PC-3 (cell line): Measurements from ENCODE around the gene HS3ST5.

Experiments used
- EZH2 ChIP-seq: fragments of 300-600 bp; sonication (generic); IDR thresholded peaks from one replicate; pipeline ENCODE4 v1.6.1; 2017; ENCODE audit warnings: antibody characterized with exemption, mild to moderate bottlenecking, low read length; ENCODE audit not compliant: unreplicated experiment
- EZH2phosphoT487 ChIP-seq: fragments of 300-600 bp; sonication (generic); IDR thresholded peaks from 2 replicates; pipeline ENCODE4 v1.6.1; 2018; ENCODE audit warnings: mild to moderate bottlenecking, antibody characterized with exemption, low read length, borderline replicate concordance
- TF ChIP-seq, protein P1 (sequence below): fragments of 300-600 bp; sonication (generic); conservative IDR thresholded peaks from 2 replicates; pipeline ENCODE4 v1.5.1; 2017; ENCODE audit warnings: antibody characterized with exemption, low read depth, mild to moderate bottlenecking, low read length

DNA sequence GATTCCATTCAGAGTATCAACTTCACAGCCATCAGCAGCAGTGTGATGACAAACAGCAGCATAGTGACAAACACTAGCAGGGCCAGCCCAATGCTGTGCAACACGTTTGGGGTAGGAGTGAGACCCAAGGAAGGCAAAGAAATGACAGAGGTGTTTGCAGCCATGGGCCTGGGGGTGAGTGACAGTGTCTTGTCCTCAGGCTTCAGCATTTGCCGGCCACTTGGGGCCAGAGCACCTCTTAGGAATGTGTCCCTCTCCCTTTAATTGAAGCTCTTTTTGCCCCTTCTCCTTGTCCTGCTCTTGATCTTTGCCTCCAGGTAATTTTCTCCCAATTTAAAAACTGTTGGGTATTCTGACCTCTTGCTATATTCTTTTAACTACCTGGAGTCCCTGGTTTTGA is 84.4 kb downstream of the HS3ST5 start:
- TF ChIP-seq, protein P1, sequence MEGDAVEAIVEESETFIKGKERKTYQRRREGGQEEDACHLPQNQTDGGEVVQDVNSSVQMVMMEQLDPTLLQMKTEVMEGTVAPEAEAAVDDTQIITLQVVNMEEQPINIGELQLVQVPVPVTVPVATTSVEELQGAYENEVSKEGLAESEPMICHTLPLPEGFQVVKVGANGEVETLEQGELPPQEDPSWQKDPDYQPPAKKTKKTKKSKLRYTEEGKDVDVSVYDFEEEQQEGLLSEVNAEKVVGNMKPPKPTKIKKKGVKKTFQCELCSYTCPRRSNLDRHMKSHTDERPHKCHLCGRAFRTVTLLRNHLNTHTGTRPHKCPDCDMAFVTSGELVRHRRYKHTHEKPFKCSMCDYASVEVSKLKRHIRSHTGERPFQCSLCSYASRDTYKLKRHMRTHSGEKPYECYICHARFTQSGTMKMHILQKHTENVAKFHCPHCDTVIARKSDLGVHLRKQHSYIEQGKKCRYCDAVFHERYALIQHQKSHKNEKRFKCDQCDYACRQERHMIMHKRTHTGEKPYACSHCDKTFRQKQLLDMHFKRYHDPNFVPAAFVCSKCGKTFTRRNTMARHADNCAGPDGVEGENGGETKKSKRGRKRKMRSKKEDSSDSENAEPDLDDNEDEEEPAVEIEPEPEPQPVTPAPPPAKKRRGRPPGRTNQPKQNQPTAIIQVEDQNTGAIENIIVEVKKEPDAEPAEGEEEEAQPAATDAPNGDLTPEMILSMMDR: no peak
- TF ChIP-seq EZH2phosphoT487 (no peak), EZH2 (no peak)
